ENCODE data around the gene PFN1. TPM values are rescaled to one million over a fixed set of nuclear protein-coding genes. Genes with fewer than 3 reads are reported as not detected.

PFN1 gene
- total RNA-seq, result 450 and 458 TPM in 2 replicates

DNA sequence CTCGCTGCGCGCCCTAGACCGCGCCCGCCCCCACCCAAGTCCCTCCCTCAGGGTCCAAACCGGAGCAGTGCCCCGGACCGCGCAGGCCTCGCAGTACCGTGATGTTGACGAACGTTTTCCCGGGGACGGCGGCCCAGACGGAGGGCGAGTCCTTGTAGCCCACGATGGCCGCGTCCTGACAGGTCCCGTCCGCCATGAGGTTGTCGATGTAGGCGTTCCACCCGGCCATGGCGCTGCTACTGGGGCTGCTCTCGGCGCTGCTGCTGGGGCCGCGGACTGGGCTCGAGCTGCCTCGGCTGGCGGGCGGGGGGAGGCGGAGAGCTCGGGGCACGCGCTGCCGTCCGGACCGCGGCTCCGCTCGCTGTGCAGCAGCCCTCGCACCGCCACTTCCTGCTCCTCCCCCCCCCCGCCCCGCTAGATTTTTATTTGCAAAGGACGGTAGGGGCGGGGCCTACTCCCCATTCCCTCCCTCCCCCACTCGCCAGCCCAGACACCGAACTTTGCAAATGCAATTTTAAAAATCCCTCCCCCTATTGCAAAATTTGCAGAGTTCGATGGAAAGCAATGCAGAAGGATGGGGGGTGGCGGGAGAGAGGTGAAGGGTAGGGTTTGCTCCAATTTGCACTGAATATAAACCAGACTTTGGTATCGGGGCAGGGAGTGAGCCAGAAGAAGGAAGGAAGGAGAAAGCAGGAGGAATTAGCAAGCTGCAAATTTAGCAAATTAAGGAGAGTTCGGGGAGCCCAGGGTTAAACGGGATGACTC is at the start of gene PFN1:
Gene PFN1 (minus strand): TSS at position 365 of the 765 bp plus-strand sequence. CDS start 136 bp downstream, at position 229.
- peak; percentile 85 to 90 for DNase-seq (ENCODE audit: low read depth in 2 of 2)

DNA sequence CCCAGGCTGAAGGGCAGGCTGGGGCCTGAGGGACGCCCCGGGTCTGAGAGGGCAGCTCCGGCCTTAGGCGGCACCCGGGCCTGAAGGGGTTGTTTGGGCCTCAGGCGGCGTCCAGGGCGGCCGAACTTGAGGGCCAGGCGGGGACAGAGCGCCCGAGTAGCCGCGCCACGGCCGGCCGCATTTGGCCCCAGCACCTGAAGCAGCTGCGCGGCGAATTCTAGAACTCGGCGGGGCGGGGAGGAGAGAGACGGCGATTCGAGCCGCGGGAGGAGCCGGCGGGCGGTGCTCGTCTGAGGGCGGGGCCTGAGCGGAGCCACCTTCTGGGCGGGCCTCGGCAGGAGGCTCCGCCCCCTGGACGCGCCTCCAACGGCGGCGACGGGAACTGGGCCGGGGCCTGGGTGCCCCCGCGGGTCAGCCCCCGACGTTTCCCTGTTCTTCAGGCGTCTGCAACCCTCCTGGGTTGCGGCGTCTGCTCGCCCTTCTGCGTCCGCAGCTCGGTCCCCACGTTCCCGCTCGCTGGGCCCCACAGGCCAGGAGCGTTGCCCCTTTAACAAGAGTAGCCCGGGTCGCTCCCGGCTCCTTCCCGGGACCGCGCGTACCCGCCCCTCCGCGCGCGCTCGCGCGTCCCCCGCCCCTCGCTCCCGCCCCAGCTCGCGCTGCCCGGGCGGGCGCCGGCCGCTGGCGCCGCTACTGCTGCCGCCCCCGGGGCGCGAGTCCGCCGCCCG is 49.1 kb upstream of the PFN1 start, which contains the start of the genes INCA1 and KIF1C:
Gene INCA1 (minus strand): TSS at position 221 of the 725 bp plus-strand sequence. CDS start 3,085 bp downstream, outside the sequence.
Gene KIF1C (plus strand): TSS at position 649 of the 725 bp plus-strand sequence. CDS start 2,297 bp downstream, outside the sequence.
- DNase-seq (ENCODE audit: low read depth in 2 of 2), result peak; percentile 54 to 90

DNA sequence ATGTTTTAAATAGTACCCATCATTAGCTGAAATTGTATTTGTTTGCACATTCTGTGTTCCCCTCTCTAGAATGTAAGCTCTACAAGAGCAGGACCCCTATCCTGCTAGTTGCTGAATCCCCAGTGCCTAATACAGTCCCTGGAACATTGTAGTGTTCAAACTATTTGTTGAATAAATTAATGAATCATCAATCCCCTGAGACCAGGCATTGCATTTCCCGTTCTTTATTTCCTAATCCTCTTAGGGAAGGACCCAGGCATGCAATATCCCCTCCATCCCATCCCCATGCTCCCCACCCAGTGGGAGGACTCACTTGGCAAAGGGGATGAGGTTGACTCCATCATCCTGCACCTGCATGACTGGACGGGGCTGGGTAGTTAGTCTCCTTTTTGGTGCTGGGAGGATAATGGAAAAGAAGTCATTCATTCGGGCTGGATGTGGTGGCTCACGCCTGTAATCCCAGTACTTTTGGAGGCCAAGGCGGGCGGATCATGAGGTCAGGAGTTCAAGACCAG is 45.8 kb upstream of the PFN1 start:
- no peak for DNase-seq (ENCODE audit: low read depth in 2 of 2)

DNA sequence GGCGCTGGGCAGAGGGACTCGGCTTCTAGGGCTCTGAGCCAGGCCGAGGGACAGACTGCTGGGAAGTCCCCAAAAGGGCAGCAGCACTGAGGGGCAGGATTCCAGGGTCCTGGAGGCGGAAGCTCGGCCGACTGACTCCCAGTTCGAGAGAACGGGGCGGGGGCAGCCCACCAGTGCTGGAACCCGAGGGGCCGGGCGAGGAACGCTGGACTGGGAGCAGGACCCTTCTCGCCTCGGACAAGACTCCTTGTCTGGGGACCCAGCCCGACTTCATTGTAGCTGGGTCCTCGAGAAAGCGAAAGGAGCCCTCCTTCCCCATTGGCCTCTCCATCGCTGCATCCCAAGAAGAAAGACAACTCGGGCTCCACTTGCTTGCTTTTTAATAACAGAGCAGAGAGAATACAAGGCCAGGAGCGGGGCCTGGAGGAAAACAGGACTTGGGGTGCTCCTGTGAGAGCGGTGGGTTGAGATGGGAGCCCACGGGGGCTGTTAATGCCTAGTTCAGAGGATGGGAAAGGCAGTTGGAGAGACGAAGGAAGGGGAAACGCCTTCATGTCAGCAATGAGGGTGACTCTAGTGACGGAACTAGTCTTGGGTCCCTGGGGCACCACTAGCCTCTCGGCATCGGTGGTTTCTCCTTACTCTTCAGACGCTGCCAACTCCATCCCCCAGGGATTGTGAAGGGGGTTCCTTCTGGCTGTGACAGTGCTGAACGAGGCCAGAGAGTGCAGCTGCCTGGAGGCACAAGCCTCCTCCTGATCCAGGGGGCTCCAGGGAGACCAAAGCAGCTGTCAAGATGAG is 39.6 kb upstream of the PFN1 start:
- no peak for DNase-seq (ENCODE audit: low read depth in 2 of 2)

DNA sequence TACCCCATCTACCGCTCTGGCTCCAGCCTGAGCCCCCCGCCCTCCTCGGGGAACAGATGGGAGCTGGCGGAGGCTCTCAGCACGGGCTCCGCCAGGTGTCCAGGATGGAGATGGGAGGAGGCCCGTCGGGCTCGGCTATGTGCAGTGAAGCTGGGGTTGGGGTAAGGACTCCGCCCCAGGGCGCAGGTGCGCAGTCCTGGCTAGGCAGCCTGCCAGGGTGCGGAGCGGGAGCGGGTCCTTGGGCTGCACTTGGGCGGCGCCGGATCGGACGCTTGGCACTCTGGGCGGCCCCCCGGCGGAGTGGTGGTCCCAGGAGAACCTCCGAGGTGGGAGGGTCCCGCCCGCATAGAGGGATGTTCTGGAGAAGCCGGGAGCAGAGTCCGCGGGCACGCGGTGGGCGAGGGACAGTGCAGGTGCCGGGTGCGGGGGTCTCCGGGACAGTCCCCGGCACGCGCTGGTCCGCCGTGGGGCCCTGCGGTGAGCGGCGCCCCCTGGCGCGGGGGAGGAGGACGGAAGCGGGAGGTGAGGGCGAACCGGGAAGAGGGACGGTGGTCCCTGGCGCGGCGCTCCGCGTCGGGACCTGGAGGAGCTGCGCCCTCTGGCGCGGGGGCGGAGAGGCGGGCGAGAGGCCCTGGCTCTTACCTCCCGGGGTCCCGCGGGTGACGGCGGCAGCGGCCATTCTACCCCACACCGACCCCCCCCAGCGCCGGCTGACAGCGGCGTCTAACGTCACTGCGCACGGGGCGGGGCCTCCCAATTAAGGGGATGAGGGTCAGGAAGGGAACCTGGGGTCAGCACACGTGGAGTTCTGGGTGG is 38.8 kb upstream of the PFN1 start, which contains the start of gene CAMTA2:
Gene CAMTA2 (minus strand): TSS at position 725 of the 816 bp plus-strand sequence. CDS start 1,453 bp downstream, outside the sequence.
- DNase-seq (ENCODE audit: low read depth in 2 of 2), result peak; percentile 56 to 89

DNA sequence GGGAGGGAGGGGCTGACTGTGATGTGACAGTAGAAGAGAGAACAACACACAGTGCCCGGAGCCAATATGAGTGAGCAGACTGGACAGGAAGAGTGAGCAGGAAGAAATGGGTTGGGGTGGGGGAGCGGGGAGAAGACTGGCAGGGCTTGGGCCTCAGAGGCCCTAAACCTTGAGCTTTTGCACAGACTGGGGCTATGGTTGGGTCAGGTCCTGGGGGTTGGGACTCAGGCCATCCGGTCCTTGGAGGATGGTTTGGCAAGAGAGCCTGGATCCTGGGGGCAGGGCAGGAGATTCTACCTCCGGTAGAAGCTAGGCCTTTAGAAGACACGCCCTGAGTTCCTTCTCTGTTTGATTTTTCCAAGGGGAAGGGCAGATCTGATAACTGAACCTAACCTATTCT is 38.1 kb upstream of the PFN1 start:
- DNase-seq (ENCODE audit: low read depth in 2 of 2), result peak; percentile 35 to 69

DNA sequence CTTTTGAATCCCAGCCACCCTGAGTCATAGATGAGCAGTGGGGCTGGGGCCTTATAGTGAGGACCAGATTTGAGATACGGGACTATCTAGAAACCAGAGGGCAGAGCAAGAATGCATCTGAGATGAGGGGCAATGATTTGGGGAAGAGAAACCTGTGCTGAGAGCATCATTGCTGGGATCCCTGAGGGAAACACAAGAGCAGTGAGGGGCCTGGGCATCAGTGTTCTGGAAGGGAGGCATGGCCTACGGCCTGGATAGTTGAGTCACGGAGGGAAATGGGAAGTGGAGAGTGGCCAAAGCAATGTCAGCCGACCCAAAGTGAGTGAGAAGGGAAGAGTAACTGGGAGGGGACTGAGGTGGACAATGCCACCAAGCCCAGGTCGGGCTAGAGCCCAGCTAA is 34.0 kb upstream of the PFN1 start:
- no peak for DNase-seq (ENCODE audit: low read depth in 2 of 2)

DNA sequence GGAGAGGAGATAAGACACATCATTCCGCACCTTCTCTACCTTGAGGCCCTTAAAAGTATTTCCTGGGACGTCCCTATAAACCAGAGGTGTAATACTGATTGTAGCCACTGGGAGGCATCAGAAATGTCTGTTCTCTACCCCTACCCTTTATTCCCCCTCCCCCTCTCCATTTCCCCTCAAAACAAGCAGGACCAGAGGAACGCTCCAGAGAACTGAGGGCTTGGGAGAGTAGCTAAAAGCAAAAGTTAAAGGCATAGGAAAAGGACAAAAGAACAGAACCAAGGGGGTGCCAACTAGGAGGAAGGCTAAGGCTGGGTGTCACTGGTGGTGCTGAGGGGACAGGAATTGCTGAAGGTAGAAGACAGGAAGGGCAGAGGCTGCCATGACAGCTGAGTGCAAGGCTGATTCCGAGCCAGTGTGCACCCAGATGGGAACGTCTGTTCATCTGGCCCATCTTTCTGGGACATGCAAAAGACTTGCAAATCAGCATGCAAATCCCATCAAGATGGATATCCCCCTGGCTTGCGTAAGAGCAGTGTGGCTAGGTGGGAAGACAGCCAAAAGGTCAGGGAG is 32.4 kb upstream of the PFN1 start:
- peak; percentile 47 to 70 for DNase-seq (ENCODE audit: low read depth in 2 of 2)

DNA sequence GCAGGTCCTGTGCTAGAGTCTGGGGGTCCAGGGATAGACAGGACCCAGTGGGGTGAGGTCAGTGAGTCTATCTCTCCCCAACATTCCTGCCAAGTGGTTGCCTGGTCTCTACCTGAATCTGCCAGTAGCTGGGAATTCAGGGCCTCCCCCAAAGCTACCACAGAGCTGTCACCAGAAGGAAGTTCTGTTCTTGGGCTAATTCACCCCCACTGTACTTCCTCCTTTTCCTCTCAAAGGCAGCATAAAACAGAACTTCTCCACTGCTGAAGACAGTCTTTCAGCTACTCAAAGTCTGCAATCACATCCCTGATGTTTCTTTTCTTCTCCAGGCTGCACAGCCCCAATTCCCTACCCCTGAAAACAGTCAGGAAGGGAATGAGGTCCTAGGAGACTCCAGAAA is 30.4 kb upstream of the PFN1 start:
- DNase-seq (ENCODE audit: low read depth in 2 of 2), result no peak

DNA sequence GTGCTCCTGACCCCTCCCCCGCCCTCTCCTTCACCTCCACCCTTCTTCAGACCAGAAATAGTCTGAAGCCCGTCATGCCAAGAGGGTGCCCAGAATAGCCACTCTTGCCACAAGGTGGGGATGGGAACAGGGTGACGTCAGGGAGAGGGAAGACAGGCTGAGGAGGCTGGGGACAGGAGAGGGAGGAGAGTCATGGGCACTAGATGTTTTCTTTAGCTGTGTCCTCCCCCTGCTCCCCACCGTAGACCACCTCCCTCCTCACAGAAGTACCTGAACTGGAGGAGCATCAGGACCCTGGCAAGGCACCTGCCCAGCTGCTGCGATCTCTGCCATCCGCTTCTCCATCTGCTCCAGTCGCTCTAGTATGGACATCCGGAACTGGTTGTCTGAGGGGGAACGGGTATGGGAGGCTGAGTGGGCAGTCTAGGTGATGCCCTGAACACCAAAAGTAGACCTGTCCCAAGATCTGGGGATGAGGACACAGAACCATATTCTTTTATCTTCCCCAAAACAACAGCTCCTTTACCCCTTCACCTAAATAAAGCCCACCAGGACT is 25.9 kb upstream of the PFN1 start:
- no peak for DNase-seq (ENCODE audit: low read depth in 2 of 2)

DNA sequence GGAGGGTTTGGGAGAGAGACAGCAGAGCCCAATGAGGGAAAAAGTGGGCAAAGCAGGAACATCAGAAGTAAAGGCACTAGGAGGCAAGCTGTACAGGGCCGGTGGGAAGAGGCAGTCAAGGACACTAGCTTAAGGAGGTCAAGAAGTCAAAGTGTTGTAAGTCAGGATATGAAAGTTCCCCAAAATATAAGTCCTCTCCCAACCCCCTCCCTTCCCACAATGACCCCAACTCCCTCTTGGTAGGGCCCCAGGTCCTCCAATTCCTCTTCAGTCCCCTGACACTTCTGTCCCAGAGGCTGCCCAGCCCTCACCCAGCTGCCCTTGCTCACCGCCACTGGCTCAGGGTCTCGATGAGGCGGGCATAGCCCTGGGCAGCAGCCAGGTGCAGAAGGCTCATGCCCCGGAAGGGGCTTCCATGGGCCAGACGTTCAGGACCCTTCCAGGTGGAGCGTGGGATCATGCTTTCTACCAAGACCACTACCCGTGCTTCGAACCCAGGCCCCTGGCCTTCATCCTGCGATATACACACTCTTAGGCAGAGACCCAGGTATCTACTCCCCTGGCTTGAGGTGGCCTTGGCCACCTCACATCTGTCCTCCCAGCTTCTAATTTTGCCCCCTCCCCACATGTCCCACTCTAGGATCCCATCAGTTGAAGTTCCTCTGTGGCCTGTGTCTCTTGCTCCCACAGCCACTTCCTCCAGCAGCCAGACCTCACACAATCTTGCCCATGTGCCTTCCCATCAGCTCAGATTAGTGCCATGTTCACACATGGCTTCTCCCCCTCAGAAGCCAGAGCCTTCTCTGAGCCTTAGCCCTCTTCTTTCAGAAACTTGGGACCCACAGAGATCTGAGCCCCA is 25.2 kb upstream of the PFN1 start:
- no peak for DNase-seq (ENCODE audit: low read depth in 2 of 2)

DNA sequence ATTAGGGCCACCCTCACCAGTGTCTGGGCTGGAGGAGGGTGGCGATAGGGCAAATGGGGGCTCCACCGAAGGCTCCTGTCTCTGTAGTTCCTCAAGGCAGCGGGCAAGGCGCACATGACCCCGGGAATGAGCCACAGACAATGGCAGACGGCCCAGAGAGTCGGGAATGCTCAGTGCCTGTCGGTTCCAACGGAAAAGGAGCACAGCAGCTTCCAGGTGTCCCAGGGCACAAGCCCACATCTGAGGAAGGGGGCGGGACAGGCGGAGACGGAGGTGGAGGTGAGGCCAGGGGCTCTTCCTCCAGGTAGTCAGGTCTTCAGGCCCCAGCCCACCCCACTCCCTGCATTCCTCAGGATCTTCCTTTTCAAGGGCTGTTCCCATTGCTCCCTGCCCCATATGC is 24.4 kb upstream of the PFN1 start:
- no peak for DNase-seq (ENCODE audit: low read depth in 2 of 2)

DNA sequence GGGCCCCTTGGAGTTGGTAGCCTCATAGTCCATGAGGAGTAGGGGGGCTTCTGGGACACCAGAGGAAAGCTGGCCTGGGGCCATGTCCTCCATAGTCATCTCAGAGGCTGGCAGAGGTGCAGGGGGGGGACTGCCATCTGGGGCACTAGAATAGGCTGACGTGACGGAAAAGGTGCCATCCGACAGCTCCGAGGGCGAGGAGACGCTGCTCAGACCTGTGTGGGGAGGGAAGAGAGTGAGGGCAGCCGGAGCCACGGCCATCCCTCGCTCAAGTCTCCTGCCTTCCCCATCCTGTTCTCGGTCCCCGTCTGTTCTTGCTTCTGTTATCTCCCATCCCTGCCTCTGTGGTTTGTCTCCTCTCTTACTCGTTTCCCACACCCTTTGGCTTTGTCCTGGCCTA is 24.0 kb upstream of the PFN1 start:
- no peak for DNase-seq (ENCODE audit: low read depth in 2 of 2)

DNA sequence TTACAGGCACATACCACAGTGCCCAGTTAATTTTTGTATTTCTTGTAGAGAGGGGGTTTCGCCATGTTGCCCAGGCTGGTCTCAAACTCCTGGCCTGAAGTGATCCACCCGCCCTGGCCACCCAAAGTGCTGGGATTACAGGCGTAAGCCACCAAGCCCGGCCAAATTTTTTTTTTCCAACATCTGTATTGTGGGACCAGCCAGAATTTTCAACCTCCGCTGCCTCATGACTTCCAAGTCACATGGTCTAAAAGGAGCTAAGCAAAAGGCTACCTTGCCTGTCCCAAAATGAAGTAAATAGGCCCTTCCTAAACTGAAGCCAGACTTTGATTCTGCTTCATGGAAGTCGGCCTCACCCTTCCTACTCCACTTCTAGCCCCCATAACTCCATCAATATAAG is 23.5 kb upstream of the PFN1 start:
- DNase-seq (ENCODE audit: low read depth in 2 of 2), result no peak

DNA sequence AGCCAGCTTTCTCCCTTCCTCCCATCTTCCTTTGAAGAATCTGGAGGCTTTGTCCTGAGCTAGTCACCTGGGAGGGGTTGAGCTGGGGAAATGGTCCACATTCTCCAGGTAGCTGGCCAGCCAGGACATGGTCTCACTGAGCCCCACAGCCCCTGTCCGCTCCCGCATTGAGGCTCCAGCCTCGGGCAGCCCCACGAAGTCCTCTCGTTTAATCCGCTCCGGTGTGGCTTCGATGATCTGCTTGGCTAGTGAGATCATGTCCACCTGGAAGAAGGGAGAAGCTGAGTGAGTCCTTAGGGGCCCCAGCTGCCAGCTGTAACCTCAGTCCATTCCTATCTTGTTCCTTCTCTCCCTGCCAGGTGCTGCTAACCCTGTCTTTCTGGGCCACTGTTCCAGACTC is 21.9 kb upstream of the PFN1 start:
- DNase-seq (ENCODE audit: low read depth in 2 of 2), result no peak

DNA sequence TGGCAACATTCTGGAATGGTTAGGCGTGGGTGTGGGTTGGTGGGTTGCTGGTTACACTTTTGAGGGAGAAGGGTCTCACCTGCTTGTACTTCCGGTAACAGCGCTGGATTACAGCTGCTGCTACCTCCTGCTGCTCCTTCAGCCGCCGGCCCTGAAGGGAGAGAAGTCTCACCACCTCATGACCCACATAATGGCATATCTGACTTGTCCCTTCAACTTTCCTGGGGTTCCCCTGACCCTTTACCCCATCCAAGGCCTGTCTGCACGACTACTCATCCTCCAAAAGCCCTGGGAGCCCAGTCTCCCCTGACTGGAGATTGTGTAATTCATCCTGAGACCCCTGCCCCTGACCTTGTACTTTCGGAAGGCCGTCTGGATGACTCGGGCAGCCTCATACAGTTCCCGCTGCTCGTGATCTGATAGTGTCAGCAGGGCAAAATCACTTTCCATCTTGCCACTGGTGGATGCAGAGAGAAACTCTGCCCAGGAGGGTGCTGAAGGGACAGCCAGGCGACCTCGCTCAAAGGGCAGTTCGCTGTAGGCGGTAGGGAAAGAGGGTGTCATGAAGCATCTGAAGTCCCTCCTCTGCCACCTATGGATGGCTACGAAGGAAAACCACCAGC is 21.3 kb upstream of the PFN1 start:
- no peak for DNase-seq (ENCODE audit: low read depth in 2 of 2)

DNA sequence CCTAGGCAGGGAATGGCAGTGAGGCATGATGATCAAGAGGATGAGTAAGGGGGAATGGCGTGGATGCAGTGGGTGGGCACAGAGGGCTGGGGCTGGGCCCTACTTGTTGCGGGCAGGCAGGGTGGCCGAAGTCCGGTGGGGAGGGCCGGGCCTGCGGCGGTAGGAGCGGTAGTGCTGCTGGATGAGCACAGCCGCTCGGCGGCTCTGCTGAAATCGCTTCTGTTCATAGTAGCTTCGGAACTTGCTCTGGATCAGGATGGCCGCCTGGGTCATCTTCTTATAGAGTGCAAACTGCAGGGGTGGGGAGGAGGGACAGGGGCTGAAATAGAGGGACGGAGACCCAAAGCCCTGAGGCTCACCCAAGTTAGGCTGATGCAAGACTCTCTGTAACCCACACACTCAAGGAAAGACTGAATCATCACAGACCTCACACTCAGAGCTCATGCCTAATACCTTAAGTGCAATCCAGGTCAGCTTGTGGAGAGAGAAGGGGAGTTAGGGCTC is 20.8 kb upstream of the PFN1 start:
- peak in 1 of 2 donors; percentile 21 for DNase-seq (ENCODE audit: low read depth in 2 of 2)

DNA sequence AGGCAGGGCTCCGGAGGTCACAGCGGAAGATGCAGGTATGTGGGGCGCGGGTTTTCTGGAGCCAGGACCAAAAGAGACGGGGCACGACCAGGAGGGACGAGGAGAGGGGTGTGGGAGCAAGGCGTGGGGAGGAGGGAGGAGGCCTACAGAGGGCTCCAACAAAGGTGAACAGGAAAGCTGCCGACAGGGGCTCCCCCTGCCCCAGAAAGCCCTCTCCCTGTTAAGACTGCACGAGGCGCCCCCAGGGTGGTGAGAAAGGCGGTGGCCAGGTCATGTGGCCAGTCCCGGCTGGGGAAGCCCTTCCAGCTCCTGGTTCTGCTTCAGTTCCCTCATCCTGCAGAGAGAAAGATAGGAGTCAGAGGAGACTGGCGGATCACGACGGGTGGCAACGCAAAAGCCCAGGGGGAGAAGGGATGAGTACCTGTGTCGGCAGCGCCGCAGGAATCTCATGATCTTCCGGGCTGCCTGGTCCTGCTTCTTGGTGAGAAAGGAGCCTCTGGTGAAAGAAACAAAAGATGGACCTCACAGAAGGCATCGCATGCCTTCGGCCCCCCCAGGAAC is 20.2 kb upstream of the PFN1 start:
- DNase-seq (ENCODE audit: low read depth in 2 of 2), result peak in 1 of 2 donors; percentile 16
